Activated T-cell treated with anti-CD3 and anti-CD28 coated beads for 48 hours (primary cell): ENCODE measurements around the gene MT2A.
"Not testable (repeated sequence)": the region's sequence is repeated elsewhere in the genome, so short reads cannot be mapped to it uniquely, and the experiment has no call there.

Experiments
- DNase-seq: peaks from one replicate; pipeline ENCODE4 v3.0.0-alpha.2; 2020; ENCODE audit warnings: low read depth

Gene MT2A

DNA sequence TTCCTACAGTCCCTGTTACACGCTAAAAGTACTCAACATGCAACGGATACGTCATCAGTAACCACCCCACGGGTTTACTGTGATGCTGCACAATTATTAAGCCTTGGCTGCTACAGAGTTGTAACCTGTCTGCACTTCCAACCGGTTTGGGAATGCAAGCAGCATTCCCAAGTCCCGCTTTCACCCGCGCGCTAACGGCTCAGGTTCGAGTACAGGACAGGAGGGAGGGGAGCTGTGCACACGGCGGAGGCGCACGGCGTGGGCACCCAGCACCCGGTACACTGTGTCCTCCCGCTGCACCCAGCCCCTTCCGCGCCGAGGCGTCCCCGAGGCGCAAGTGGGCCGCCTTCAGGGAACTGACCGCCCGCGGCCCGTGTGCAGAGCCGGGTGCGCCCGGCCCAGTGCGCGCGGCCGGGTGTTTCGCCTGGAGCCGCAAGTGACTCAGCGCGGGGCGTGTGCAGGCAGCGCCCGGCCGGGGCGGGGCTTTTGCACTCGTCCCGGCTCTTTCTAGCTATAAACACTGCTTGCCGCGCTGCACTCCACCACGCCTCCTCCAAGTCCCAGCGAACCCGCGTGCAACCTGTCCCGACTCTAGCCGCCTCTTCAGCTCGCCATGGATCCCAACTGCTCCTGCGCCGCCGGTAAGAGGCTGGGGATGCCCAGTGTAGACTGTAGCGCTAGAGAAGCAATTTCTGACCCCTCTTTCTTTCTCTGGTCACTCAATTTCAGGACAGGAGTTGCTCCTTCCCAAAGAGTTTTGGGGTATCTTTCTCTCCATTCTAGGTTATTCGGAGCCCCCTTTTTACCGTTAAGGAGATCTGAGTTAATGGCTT lies at the start of gene MT2A:
MT2A (plus strand) TSS at position 542 of the 833 bp plus-strand sequence; CDS start at position 614, 72 bp downstream.
- DNase-seq = peak; percentile 93

DNA sequence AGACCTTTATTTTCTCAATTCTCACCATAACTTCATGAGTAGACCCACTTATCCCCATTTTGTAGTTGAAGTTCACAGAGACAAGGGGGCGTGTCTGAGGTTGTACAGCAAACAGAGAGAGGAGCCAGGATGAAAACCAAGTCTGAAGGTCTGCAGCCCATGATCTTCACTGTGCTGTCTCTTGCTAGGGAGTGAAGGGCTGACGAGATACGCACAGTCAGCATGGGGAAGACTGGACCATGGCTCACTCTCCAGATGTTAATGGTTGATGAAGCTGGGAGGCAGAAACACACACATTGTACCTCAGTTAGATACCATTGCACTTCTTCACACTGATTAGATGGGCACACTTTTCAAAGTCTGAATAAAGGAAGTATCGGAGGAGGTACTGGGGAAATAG lies 49.3 kb upstream of the MT2A start:
- no peak for DNase-seq

DNA sequence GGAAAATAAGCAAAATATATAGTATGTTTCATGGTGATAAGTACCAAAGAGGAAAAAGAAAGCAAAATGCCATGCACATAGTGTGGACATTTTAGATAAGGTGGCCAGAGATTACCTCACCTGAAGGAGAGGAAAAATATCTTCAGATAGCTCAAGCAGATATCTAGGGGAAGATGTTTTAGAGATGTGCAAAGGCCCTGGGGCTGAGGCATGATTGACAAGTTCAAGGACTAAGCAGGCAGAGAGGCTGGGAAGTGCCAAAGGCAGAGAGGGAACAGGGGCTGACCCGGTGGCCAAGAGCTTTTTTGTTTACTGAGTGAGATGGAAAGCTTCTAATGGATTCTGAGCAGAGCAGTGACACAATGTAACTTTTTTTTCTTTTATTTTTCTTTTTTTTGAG lies 47.9 kb upstream of the MT2A start:
- DNase-seq = no peak

DNA sequence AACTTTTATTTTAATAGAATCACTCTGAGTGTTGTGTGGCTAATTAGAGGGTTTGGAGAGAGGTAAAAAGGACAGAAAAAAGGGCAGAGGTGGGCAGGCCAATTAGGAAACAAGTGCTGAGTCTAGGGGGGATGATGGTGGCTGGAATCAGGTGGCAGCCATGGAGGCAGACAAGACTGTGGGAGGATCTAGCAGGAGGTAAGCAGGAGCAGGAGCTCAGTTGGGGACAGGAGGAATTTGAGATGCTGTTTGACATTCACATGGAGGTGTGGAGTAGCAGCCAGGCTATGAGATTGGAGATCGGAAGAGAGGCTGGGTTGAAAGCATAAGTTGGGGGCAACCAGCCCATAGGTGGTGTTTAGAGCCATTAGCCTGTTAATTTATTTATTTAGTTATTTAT lies 47.3 kb upstream of the MT2A start:
- DNase-seq = no peak

DNA sequence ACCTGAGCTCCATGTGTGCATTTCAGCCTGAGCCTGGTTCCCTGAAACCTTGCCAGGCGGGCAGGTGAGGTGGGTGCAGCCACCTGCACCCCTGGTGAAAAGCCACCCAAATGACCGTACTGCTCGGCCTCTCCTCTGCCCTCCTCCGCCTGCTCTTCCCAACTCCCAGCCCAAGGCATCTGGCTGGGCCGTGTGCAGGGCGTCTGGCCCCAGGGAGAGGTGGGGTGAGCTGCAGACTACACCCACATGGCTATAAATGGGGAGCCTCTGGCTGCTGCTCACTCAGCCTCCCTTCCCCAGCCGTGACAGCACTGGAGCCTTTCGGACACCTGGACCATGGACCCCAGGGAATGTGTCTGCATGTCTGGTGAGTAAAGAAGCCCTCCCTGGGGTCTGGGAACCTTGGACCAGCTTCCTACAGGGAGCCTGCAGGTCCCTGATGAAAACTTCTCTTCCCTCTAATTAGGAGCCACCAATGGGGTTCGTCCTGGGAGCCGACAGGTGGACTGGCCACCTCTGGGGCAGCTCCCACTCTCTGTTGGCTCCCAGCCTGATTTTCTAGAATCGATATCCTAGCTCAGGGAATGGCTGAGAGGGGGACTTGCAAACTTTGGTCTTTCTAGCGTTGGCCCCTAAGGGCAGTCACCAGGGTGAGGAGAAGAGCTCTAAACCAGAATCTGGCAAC lies 43.4 kb upstream of the MT2A start, which contains the start of gene MT4:
MT4 (plus strand) TSS at position 281 of the 685 bp plus-strand sequence; CDS start at position 337, 56 bp downstream.
- DNase-seq = no peak

DNA sequence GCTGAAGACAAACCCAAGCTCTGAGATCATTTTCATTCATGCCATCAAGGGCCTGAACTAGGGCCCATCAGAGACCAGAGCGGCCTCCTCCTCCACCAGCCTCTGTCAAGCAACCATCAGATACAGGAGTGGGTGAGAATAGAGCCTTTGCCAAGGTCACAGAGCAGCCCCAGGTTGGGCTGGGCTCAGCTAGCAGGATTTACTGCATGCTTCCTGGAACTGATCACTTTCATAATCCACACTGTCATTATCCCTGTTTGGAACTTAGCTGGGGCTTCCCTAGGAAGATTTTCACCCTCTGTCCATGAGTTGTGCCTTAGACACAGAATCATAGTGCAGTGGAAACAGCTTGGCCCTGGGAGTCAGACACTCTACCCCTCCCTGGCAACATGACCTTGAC lies 38.4 kb upstream of the MT2A start:
- DNase-seq = no peak

DNA sequence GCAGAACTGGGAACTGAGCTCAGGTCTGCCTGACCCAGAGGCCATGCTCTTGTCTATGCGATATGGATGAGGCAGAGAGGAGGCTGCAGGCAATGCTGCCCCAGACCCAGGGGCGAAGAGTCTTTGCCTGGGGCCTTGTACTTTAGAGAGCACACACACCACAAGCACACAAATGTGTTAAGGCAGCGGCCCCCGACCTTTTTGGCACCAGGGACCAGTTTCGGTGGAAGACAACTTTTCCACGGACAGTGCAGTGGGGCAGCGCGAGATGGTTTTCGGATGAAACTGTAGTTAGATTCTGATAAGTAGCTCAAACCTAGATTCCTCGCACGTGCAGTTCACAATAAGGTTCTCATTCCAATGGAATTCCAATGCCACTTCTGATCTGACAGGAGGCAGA lies 36.9 kb upstream of the MT2A start:
- no peak for DNase-seq

DNA sequence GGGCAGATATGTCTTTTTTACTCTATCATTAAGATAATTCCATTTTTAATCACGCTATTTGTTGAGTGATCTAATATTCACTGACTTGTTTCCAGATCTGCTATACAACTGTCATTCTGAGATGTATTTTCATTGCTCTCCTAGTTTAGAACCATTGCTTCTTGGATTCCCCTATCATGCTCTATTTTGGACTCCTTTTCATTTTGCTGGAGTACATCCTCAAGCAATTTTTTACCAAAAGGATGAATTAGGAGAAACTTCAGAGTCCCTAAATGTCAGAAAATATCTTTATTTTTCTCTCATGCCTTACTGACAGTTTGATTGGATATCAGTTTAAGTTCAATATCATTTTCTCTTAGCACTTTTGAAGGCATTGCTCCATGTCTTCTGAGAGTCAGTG lies 33.8 kb upstream of the MT2A start:
- no peak for DNase-seq

DNA sequence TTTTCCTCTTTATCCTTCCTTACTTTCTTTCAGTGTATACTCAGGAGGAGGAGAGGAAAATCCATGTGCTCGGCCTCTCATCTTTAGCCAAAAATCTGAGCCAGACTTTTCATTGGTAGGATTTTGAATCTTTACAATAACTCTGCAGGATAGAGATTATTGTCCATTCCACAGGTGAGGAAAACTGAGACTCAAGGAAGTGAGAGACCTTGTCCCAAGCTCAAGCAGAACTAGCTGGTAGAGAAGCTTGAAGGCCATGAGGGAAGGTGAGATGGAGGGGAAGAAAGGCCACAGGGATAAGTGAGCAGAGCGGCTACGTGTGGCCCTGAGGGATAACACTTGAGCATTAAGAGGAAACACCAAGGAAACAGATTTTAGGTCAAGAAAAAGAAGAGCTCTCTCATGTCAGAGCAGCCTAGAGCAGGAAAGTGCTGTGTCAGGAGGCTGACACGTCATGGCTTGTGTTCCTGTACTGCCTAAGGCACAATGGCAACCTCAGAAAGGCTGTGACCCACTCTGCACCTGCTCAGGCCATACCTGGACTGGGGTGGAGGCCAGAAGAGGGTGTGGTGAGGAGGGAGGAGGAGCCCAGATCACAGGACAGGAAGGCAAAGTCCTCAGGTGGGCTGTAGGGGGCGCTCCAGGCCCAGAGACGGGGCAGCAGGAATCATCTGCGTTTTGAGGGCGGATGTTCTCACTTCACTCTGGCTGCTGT lies 31.6 kb upstream of the MT2A start:
- peak; percentile 84 for DNase-seq

DNA sequence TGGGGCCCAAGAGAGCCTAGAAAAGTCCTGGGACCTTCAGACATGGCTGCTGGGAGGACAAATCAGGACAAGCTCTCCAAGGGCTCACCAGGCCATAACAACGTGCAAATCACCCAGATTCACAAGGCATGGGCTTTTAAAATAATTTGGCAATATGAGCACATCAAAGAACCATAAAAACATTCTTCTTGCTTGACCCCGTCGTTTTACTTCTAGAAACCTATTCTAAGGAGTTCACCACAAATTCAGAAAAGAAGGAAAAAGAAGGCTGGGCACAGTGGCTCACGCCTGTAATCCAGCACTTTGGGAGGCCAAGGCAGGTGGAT lies 31.1 kb upstream of the MT2A start:
- DNase-seq = no peak

DNA sequence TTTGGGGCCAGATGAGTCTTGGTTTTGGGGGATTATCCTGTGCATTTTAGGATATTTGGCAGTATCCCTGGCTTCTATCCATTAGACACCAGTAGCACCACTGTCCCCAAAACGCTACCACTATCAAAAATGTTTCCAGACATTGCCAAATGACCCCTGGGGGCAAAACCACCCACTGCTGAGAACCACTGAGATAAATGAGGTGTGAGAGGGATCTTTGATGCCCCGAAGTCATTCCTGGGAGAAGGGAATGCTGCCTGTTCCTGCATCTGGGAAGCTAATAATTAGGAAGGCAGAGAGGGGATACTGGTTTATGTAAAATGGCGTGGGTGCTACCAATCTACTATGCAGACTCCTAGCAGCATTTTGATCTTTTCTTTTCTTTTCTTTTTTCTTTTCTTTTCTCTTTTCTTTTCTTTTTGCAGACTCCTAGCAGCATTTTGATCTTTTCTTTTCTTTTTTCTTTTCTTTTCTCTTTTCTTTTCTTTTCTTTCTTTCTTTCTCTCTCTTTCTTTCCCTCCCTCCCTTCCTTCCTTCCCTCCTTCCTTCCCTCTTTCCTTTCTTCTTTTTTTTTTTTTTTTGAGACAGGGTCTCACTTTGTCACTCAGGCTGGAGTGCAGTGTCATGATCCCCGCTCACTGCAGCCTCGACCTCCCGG lies 27.9 kb upstream of the MT2A start:
- no peak for DNase-seq

DNA sequence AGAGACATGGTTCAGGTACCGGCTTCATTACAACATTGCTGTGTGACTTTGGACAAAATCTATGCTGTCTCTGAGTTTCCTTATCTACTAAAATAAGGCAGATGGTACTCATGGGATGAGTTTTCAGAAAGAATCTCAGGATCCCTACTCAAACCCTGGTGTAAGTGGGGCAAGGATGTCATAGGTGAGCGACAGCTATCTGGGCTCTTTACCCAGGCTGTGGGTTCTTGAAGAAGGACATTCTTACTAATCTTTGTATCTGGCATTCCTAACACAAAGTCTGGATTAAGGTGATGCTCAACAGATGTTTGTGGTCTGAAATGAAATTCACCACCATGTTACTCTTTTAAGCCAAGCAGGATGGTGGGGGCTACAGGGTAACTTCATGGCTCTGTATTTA lies 25.5 kb upstream of the MT2A start:
- not testable (repeated sequence) for DNase-seq

DNA sequence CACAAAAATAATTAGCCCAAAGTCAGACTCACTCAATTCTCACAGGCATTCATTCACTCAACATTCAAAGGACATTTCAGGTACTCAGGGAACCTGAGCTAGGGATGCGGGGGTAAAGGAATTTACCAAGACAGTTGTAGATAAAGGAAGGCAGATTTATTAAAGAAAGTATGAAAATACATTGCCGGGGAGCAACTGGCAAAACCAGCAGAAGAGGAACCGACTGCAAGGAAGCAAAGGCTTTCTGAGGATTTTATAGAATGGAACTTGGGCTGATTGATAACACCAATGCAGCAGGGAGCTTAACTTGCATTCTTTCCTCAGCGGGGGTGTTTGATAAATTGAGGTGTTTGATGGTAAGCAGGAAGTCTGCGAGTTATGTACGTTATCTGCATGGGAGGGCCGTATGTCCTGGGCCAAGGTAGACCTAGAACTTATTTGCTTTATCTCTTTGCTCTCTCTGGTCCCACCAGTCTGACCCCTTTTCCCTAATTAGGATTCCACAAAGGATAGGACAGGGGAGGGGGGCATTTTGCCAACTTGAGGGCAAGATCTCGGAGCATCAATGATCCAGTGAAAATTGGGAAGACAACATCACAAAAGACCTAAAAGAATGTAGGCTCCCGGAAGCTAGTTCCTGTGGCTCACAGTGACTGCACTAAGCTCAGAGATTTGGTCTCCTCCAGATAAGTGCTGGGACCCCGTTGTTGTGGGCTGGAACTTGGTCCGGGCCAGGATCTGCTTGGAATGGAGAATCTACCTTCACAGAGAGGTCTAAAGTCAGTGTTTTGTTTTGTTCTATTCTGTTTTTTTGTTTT lies 24.8 kb upstream of the MT2A start:
- no peak for DNase-seq

DNA sequence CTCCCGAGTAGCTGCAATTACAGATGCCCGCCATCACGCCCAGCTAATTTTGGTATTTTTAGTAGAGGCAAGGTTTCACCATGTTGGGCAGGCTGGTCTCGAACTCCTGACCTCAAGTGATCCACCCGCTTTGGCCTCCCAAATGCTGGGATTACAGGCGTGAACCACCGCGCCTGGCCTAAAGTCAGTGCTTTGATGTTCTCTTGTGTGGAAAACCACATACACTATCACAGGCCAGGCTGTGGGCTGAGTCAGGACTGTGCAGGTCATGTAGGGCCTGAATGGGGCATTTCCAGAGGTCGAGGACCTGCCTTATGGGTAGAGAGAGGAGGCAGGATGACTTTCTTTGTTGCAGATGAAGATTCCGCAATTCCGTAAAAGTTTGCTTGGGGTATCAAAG lies 24.1 kb upstream of the MT2A start:
- no peak for DNase-seq

DNA sequence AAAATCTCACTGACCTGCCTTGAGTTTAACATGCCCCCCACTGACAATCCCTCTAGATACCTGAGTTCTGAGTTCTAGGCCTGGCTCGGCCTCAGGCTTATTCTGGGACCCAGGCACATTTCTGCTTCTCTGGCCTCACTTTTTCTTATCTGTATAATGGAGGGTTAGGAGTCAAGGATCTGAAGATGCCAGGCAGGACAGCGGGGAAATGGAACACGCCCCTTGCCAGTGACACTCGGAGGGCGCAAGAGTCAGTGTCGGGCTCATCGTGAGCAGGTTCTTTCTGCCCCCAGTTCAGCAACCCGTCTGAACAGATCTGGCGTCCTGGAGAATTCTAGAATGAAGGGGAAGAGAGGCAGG lies 19.6 kb upstream of the MT2A start:
- DNase-seq = no peak

DNA sequence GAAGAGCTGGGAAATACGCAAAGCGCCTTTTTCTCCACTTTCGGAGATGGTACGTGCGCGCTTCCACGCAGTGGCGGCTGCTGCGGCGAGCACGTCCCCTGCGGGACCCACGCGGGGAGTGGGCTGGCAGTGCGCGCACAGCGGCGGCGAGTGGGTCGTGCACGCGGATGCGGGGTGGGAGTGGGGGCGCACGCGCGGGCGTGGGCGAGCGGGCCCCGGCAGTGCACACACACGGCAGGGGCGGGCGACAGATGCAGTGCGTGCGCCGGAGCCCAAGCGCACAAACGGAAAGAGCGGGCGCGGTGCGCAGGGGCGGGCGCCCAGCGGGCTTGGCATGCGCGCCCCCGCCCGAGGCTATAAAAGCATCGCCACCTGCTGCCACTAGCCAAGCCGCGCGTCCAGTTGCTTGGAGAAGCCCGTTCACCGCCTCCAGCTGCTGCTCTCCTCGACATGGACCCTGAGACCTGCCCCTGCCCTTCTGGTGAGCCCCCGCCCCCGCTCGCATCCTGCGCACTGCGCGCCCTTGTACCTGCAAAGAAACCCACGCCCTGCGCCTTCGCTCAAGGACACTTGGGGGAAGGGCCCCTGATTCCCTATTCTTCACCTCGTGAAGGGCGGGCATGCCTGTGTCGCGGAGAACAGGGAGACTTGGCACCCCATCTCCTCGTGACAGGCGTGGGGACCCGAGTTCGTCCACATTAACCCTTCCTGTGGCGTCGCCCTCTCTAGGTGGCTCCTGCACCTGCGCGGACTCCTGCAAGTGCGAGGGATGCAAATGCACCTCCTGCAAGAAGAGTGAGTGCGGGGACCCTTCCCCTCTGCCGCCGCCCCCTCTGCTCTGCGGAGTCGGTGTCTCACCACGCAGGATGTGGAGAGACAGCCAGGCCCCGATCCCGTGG lies 19.0 kb upstream of the MT2A start, which contains the start of gene MT3:
MT3 (plus strand) TSS at position 388 of the 899 bp plus-strand sequence; CDS start at position 451, 63 bp downstream.
- no peak for DNase-seq

DNA sequence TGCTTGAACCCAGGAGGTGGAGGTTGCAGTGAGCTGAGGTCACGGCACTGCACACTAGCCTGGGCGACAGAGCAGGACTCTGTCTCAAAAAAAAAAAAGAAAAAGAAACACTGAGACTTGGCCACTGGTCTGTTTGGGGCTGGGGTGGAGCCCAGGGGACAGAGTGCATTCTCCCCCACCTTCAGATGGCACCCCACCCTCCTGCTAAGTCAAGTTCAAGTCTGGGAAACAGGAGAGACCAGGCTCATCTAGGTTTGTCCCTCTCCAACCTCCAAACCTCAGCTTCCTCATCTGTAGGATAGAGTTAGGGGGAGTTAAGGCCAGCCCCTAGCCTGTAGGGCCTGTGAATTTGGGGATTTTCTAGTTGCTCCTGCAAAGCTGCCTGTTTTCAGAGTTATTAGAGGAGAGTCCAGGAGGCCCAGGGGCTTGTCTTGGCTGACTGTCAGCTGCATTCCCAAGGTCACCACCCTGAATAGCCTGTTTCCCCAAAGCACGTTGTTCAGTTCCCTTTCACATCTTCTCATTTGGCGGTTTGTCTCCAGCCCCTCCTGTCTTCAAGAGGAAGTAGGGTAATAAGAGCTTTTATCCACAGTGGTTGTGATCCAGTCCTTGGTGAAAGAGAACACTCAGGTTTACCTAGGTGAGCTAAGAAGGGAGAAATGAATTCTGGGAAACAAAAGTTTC lies 16.9 kb upstream of the MT2A start:
- no peak for DNase-seq

DNA sequence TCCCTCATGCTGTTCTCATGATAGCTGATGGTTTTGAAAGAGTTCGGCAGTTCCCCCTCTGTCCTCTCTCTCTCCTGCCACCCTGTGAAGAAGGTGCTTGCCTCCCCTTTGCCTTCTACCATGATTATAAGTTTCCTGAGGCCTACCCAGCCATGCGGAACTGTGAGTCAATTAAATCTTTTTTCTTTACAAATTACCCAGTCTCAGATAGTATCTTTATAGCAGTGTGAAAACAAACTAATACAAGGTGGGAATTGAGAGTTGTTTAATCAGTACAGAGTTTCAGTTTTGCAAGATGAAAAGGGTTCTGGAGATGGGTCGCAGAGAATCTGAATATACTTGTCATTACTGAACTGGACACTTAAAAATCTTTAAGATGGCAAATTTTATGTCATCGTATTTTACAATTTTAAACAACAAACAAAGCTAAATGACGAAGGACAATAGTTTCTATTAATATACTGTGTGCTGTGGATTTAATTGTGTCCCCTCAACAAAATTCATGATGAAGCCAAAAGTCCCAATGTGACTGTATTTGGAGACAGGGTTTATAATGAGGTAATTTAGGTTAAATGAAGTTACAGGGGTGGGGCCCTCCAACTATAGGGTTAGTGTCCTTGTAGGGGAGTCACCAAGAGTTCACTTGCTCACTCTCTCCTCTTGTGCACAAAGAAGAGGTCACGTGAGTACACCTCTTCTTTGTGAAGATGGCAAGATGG lies 14.7 kb upstream of the MT2A start:
- no peak for DNase-seq

DNA sequence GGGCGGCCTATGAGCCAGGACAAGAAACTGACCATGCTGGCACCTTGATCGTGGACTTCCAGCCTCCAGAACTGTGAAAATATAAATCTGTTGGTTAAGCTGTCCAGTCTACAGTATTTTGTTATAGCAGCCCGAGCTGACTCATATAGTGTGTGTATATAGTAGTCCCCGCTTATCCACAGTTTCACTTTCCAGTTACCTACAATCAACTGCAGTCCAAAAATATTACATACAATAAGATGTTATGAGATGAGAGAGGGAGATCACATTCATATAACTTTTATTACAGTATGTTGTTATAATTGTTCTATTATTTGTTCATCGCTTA lies 14.1 kb upstream of the MT2A start:
- no peak for DNase-seq
